ENCODE data around the gene SLC6A5. TPM values are rescaled to one million over a fixed set of nuclear protein-coding genes. Genes with fewer than 3 reads are reported as not detected.

Gene SLC6A5
- total and polyA plus RNA-seq, 10 of the 15 experiments (the other 5 are each of a cell fraction or from before 2014, with no cell fraction given) = 0.01 TPM; not detected in 9

DNA sequence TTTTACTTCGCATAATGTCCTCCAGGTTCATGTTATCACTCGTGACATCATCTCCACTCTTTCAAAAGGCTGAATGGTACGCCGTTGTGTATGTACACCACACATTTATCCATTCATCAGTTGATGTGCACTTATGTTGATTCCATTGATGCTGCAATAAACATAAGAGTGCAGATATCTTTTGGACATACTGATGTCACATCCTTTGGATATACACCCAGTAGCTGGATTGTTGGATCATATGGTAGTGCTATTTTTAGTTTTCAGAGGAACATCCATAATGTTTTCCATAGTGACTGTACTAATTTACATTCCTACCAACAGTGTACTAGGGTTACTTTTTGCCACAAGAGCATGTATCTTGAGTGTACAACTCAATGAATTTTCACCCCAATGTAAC is 45.0 kb downstream of the SLC6A5 start:
- no TSS peak for BruUV-seq (replicated peaks)
- CTCF ChIA-PET = no interaction called here
- Histone ChIP-seq H3K4me3 (no peak overlapping the region), H3K79me2 (ENCODE audit: control insufficient read depth, insufficient read depth, low read length) (no peaks in the 10 kb centered on the region), H3K9ac (ENCODE audit: control insufficient read depth, insufficient read depth, low read length) (no peak overlapping the region), H3K9me3 (replicated peaks; ENCODE audit: control insufficient read depth, insufficient read depth, low read length) (no peaks in the 10 kb centered on the region), H4K20me1 (ENCODE audit: control insufficient read depth, insufficient read depth) (no peaks in the 10 kb centered on the region), H3K4me1 (ENCODE audit: control insufficient read depth, insufficient read depth, low read length) (no peaks in the 10 kb centered on the region), H2AFZ (ENCODE audit: control insufficient read depth, low read depth, low read length) (no peak overlapping the region), H3K27me3 (replicated peaks in 1 of 2; ENCODE audit: control insufficient read depth in 2 of 2, insufficient read depth in 2 of 2, low read length in 1 of 2) (no peaks in the 10 kb centered on the region; a peak in 2 of 4 replicates), H3K27ac (ENCODE audit: control insufficient read depth, insufficient read depth) (no peak overlapping the region), H3K36me3 (ENCODE audit: control insufficient read depth in 2 of 2, insufficient read depth in 2 of 2, low read length in 1 of 2) (no peaks in the 10 kb centered on the region), H3K4me2 (ENCODE audit: control insufficient read depth, insufficient read depth) (no peak overlapping the region)
- SMC1A ChIA-PET (ENCODE audit: uncharacterized antibody, unreplicated experiment) = interaction anchor here (1.1 kb wide), 1 partner anchor 27 kb away, joined by 4 read pairs; no protein-coding TSS in a partner anchor
- ATAC-seq = no peak
- in situ Hi-C loops (cut with MboI) = loop anchor here (10.0 kb wide), 2 partner anchors 1490 to 1660 kb away; no protein-coding TSS in a partner anchor
- RAD21 ChIA-PET (ENCODE audit: unreplicated experiment) = no interaction called here
- no peak for DNase-seq (ENCODE audit: low read depth, low spot score)
- POLR2A ChIA-PET = no interaction called here
- intact Hi-C loops (cut with micrococcal nuclease; ENCODE audit: unreplicated experiment) = no loop called here
- TF ChIP-seq SRF (IDR thresholded peaks at IDR 0.05; ENCODE audit: low read depth in 2 of 2, low read length in 2 of 2) (no peak), BRCA1 (IDR thresholded peaks at IDR 0.05; ENCODE audit: low read depth, low read length) (no peak), SUPT20H (IDR thresholded peaks at IDR 0.05; ENCODE audit: borderline replicate concordance, control insufficient read depth, low read depth, low read length) (no peak)
- WGBS (ENCODE audit: insufficient coverage, insufficient replicate concordance, low lambda C conversion rate, missing lambda C conversion rate) = 23% methylated on average over 4 of the region's 4 CpGs
- FAIRE-seq = no peak

DNA sequence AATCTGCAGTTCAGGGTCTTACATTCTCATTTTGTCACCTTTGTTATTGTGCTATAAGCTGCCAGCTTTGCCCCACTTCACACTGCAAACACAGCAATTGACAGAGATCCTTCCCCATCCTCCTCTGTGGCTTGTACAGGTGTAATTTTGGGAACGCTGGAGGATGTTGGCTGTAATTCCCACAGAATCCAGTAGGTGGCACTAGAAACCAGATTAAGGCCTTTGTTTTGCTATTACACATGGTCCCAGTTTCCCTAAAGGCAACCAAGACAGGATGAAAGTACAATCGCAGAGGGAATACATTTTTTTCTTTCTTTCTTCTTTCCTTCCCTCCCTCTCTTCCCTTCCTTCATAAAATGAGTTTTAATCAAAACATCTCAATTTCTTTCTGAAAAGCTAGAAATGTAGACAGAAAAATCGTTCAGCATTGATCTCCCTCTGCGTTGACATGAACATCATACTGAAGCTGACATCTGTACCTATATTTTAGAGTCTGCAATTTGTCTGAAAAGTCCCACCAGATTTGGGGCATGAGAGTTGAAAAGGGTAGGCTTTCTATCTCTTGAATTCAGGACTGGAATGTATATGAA is 48.7 kb downstream of the SLC6A5 start:
- no peak for TF ChIP-seq MYC (IDR thresholded peaks at IDR 0.05; ENCODE audit: insufficient read depth, insufficient read length, insufficient replicate concordance, low read length, severe bottlenecking)
- peak; percentile 62; the same call in 1 of the 2 replicates for TF ChIP-seq SMC3 (IDR thresholded peaks at IDR 0.05; ENCODE audit: borderline replicate concordance, low read length)
- TF ChIP-seq, protein P1, sequence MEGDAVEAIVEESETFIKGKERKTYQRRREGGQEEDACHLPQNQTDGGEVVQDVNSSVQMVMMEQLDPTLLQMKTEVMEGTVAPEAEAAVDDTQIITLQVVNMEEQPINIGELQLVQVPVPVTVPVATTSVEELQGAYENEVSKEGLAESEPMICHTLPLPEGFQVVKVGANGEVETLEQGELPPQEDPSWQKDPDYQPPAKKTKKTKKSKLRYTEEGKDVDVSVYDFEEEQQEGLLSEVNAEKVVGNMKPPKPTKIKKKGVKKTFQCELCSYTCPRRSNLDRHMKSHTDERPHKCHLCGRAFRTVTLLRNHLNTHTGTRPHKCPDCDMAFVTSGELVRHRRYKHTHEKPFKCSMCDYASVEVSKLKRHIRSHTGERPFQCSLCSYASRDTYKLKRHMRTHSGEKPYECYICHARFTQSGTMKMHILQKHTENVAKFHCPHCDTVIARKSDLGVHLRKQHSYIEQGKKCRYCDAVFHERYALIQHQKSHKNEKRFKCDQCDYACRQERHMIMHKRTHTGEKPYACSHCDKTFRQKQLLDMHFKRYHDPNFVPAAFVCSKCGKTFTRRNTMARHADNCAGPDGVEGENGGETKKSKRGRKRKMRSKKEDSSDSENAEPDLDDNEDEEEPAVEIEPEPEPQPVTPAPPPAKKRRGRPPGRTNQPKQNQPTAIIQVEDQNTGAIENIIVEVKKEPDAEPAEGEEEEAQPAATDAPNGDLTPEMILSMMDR (IDR thresholded peaks at IDR 0.05 in 2 of 3, conservative IDR thresholded peaks at IDR 0.05 in 1 of 3; ENCODE audit: control insufficient read depth in 2 of 3, extremely low read depth in 1 of 3, insufficient read depth in 1 of 3, low read depth in 3 of 3, low read length in 3 of 3) = peak; percentile 83 to 94 (median 91); a peak in 5 of 6 replicates
- no peak for TF ChIP-seq CHD4 (IDR thresholded peaks at IDR 0.05)
- TF ChIP-seq RAD21 (IDR thresholded peaks at IDR 0.05; ENCODE audit: insufficient read depth, low read depth, low read length) = peak; percentile 79
- no peak for TF ChIP-seq RAD51 (IDR thresholded peaks at IDR 0.05)
- TF ChIP-seq, protein P2, sequence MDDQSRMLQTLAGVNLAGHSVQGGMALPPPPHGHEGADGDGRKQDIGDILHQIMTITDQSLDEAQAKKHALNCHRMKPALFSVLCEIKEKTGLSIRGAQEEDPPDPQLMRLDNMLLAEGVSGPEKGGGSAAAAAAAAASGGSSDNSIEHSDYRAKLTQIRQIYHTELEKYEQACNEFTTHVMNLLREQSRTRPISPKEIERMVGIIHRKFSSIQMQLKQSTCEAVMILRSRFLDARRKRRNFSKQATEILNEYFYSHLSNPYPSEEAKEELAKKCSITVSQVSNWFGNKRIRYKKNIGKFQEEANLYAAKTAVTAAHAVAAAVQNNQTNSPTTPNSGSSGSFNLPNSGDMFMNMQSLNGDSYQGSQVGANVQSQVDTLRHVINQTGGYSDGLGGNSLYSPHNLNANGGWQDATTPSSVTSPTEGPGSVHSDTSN (IDR thresholded peaks at IDR 0.05; ENCODE audit: insufficient replicate concordance, low read depth, low read length) = no peak
- TF ChIP-seq YY1 (IDR thresholded peaks at IDR 0.05; ENCODE audit: low read depth, low read length) = 0 out of 2 replicates have a peak, but pooled peaks have one; percentile 23
- no peaks in the 10 kb centered on the region; a peak in 1 of 4 replicates for H3K27me3 ChIP-seq (replicated peaks in 1 of 2; ENCODE audit: control insufficient read depth in 2 of 2, insufficient read depth in 2 of 2, low read length in 1 of 2)
- intact Hi-C loops (cut with micrococcal nuclease; ENCODE audit: unreplicated experiment) = loop anchor here (1.0 to 5.0 kb wide), 5 partner anchors 25 to 1659 kb away; no protein-coding TSS in a partner anchor
- no TSS peak for BruUV-seq (replicated peaks)
- H3K9me3 ChIP-seq (replicated peaks; ENCODE audit: control insufficient read depth, insufficient read depth, low read length) = no peaks in the 10 kb centered on the region
- 25% methylated on average over 4 of the region's 4 CpGs for WGBS (ENCODE audit: insufficient coverage, insufficient replicate concordance, low lambda C conversion rate, missing lambda C conversion rate)
- SMC1A ChIA-PET (ENCODE audit: uncharacterized antibody, unreplicated experiment) = interaction anchor here (2.2 kb wide), 1 partner anchor 864 kb away, joined by 7 read pairs; no protein-coding TSS in a partner anchor
- no peaks in the 10 kb centered on the region for H4K20me1 ChIP-seq (ENCODE audit: control insufficient read depth, insufficient read depth)
- CTCF ChIA-PET = interaction anchor here (0.6 to 7.3 kb wide), 12 partner anchors 9 to 867 kb away, joined by 3 to 46 read pairs (median 4); no protein-coding TSS in a partner anchor
- H3K36me3 ChIP-seq (ENCODE audit: control insufficient read depth in 2 of 2, insufficient read depth in 2 of 2, low read length in 1 of 2) = no peaks in the 10 kb centered on the region
- H2AFZ ChIP-seq (ENCODE audit: control insufficient read depth, low read depth, low read length) = no peak overlapping the region
- POLR2A ChIA-PET = no interaction called here
- H3K4me1 ChIP-seq (ENCODE audit: control insufficient read depth, insufficient read depth, low read length) = no peaks in the 10 kb centered on the region
- FAIRE-seq (peak; percentile 94), ATAC-seq (peak; percentile 74), DNase-seq (ENCODE audit: low read depth, low spot score) (peak; percentile 12)
- H3K79me2 ChIP-seq (ENCODE audit: control insufficient read depth, insufficient read depth, low read length) = no peaks in the 10 kb centered on the region
- no peak overlapping the region for H3K27ac ChIP-seq (ENCODE audit: control insufficient read depth, insufficient read depth)
- no peak overlapping the region for H3K4me2 ChIP-seq (ENCODE audit: control insufficient read depth, insufficient read depth)
- no peak overlapping the region for H3K9ac ChIP-seq (ENCODE audit: control insufficient read depth, insufficient read depth, low read length)
- RAD21 ChIA-PET (ENCODE audit: unreplicated experiment) = interaction anchor here (0.7 to 1.5 kb wide), 3 partner anchors 9 to 864 kb away, joined by 3 to 6 read pairs (median 3); no protein-coding TSS in a partner anchor
- in situ Hi-C loops (cut with MboI) = loop anchor here (5.0 to 10.0 kb wide), 3 partner anchors 864 to 1657 kb away; no protein-coding TSS in a partner anchor
- no peak overlapping the region for H3K4me3 ChIP-seq

All from GM12878 (cell line).